Mesendoderm (in vitro differentiated cells): Measurements from ENCODE around the gene PTPN4.
A peak's percentile ranks its signal among the peaks of the same experiment; 100 is the strongest.
"Not testable (repeated sequence)": the region's sequence is repeated elsewhere in the genome, so short reads cannot be mapped to it uniquely, and the experiment has no call there.

Source experiments
- DNase-seq: peaks from one replicate; pipeline ENCODE4 v3.0.0; 2013
- H2AK5ac ChIP-seq: 2 replicates; pipeline ENCODE4 v1.6.1; 2013; ENCODE audit warnings: low read length, inconsistent platforms
- H2BK120ac ChIP-seq: 2 replicates; pipeline ENCODE4 v1.6.1; 2013; ENCODE audit warnings: low read depth, mild to moderate bottlenecking, low read length, moderate library complexity, mixed read lengths
- H2BK15ac ChIP-seq: replicated peaks from 2 replicates; pipeline ENCODE4 v1.6.1; 2013; ENCODE audit warnings: low read depth, mild to moderate bottlenecking, moderate library complexity
- H2BK5ac ChIP-seq: 2 replicates; pipeline ENCODE4 v1.6.1; 2013; ENCODE audit warnings: low read length, inconsistent platforms
- H3K18ac ChIP-seq: 2 replicates; pipeline ENCODE4 v1.6.1; 2013; ENCODE audit warnings: mild to moderate bottlenecking, low read length, mixed read lengths
- H3K23ac ChIP-seq: one replicate; pipeline ENCODE4 v1.6.1; 2013; ENCODE audit warnings: low read length
- H3K27ac ChIP-seq: 2 replicates; pipeline ENCODE4 v1.5.1; 2013; ENCODE audit warnings: low read depth, mild to moderate bottlenecking, inconsistent platforms, low read length, moderate library complexity
- H3K27me3 ChIP-seq: 2 replicates; pipeline ENCODE4 v1.6.1; 2013; ENCODE audit warnings: low read length, control low read depth, mild to moderate bottlenecking, inconsistent platforms; ENCODE audit not compliant: insufficient read depth, poor library complexity
- H3K36me3 ChIP-seq: 2 replicates; pipeline ENCODE4 v1.6.1; 2013; ENCODE audit warnings: low read length, inconsistent platforms; ENCODE audit not compliant: control insufficient read depth, insufficient read depth
- H3K4ac ChIP-seq: one replicate; pipeline ENCODE4 v1.6.1; 2013; ENCODE audit warnings: low read depth, mild to moderate bottlenecking, low read length, moderate library complexity
- H3K4me1 ChIP-seq: 2 replicates; pipeline ENCODE4 v1.6.1; 2013; ENCODE audit warnings: low read depth, low read length, inconsistent platforms; ENCODE audit not compliant: control insufficient read depth
- H3K4me2 ChIP-seq: 2 replicates; pipeline ENCODE4 v1.6.1; 2013; ENCODE audit warnings: low read length
- H3K4me3 ChIP-seq: 2 replicates; pipeline ENCODE4 v1.5.1; 2013; ENCODE audit warnings: mild to moderate bottlenecking, low read length
- H3K56ac ChIP-seq: one replicate; pipeline ENCODE4 v1.6.1; 2013; ENCODE audit warnings: low read length
- H3K79me1 ChIP-seq: 2 replicates; pipeline ENCODE4 v1.6.1; 2013; ENCODE audit warnings: low read length, inconsistent platforms
- H3K79me2 ChIP-seq: 2 replicates; pipeline ENCODE4 v1.6.1; 2013; ENCODE audit warnings: mild to moderate bottlenecking, low read length; ENCODE audit not compliant: control insufficient read depth, insufficient read depth
- H3K9ac ChIP-seq: 2 replicates; pipeline ENCODE4 v1.6.1; 2013; ENCODE audit warnings: low read length, inconsistent platforms
- H4K5ac ChIP-seq: one replicate; pipeline ENCODE4 v1.6.1; 2013; ENCODE audit warnings: low read length
- H4K8ac ChIP-seq: one replicate; pipeline ENCODE4 v1.6.1; 2013; ENCODE audit warnings: low read depth, mild to moderate bottlenecking, control low read depth, low read length, moderate library complexity
- WGBS: extraction: QIAGEN DNeasy Blood & Tissue Kit; methylation state at CpG from one replicate; pipeline ENCODE4 v1.1.7; 2013; ENCODE audit warnings: low lambda C conversion rate, missing lambda C conversion rate; ENCODE audit not compliant: insufficient coverage; ENCODE audit errors: extremely low coverage; 5-methylcytosine and 5-hydroxymethylcytosine counted together

Gene PTPN4

GRCh38 chr2:119801989-119802388, 42.3 kb downstream of the PTPN4 start:
- H3K23ac ChIP-seq, H3K56ac ChIP-seq: not testable (repeated sequence)

GRCh38 chr2:119803101-119803500, 43.4 kb downstream of the PTPN4 start:
- Histone ChIP-seq H4K8ac (no peak overlapping the region), H3K56ac (no peak overlapping the region), H3K4ac (no peak overlapping the region), H3K9ac (no peak overlapping the region), H3K18ac (no peak overlapping the region), H3K23ac (no peak overlapping the region), H3K4me3 (no peak overlapping the region), H3K36me3 (no peaks in the 10 kb centered on the region), H3K27me3 (no peaks in the 10 kb centered on the region), H2AK5ac (no peak overlapping the region), H2BK5ac (no peak overlapping the region), H3K79me1 (no peaks in the 10 kb centered on the region), H4K5ac (no peak overlapping the region), H3K4me2 (no peak overlapping the region), H3K4me1 (no peaks in the 10 kb centered on the region), H3K27ac (no peak overlapping the region), H2BK120ac (no peak overlapping the region), H3K79me2 (peaks cover 19% of the 10 kb centered on the region), H2BK15ac (no peak overlapping the region)
- no CpG with 5 or more reads among the region's 2 CpGs for WGBS
- no peak for DNase-seq

More at GRCh38 chr2:119801989-119802388, 42.3 kb downstream of the PTPN4 start:
- H2BK15ac ChIP-seq, H4K5ac ChIP-seq, H2BK120ac ChIP-seq, H3K4me1 ChIP-seq, H3K27me3 ChIP-seq, H3K27ac ChIP-seq, H4K8ac ChIP-seq, H2BK5ac ChIP-seq, H3K9ac ChIP-seq, H2AK5ac ChIP-seq, H3K4me3 ChIP-seq, H3K36me3 ChIP-seq, H3K79me1 ChIP-seq, H3K4me2 ChIP-seq, H3K18ac ChIP-seq, H3K4ac ChIP-seq: not testable (repeated sequence)
- WGBS: no CpG with 5 or more reads among the region's 10 CpGs
- H3K79me2 ChIP-seq: peaks cover 20% of the 10 kb centered on the region
- DNase-seq: peak; percentile 37

- not testable (repeated sequence) for H3K23ac ChIP-seq, H3K27ac ChIP-seq, H3K27me3 ChIP-seq, H3K4me1 ChIP-seq, H3K4me3 ChIP-seq, H3K36me3 ChIP-seq, H3K79me1 ChIP-seq, H3K9ac ChIP-seq, H2BK120ac ChIP-seq, H2BK15ac ChIP-seq, H3K4ac ChIP-seq, H4K5ac ChIP-seq, H4K8ac ChIP-seq, H3K18ac ChIP-seq, H2AK5ac ChIP-seq, H3K4me2 ChIP-seq, H2BK5ac ChIP-seq, H3K56ac ChIP-seq, DNase-seq
- H3K79me2 ChIP-seq: peaks cover 14% of the 10 kb centered on the region
- WGBS: no CpG with 5 or more reads among the region's 6 CpGs
These were observed 44.7 kb downstream of the PTPN4 start for GRCh38 chr2:119804409-119804808.

GRCh38 chr2:119808516-119809147, 48.9 kb downstream of the PTPN4 start:
- no peak overlapping the region for H3K27ac ChIP-seq

GRCh38 chr2:119809339-119810048, 49.8 kb downstream of the PTPN4 start:
- H4K5ac ChIP-seq: no peak overlapping the region
- WGBS: no CpG with 5 or more reads among the region's 6 CpGs

More at GRCh38 chr2:119808516-119809147, 48.9 kb downstream of the PTPN4 start:
- no peak overlapping the region for H2BK15ac ChIP-seq
- H3K79me2 ChIP-seq: peaks cover 6% of the 10 kb centered on the region
- no peak overlapping the region for H3K4me3 ChIP-seq
- H3K79me1 ChIP-seq: peaks cover 2% of the 10 kb centered on the region
- no peak overlapping the region for H3K4me2 ChIP-seq
- no peak overlapping the region for H3K9ac ChIP-seq
- H3K4me1 ChIP-seq: no peaks in the 10 kb centered on the region
- H2AK5ac ChIP-seq: no peak overlapping the region
- H2BK5ac ChIP-seq: no peak overlapping the region
- no peak overlapping the region for H2BK120ac ChIP-seq
- no peak overlapping the region for H4K8ac ChIP-seq
- H3K18ac ChIP-seq: no peak overlapping the region
- no peaks in the 10 kb centered on the region for H3K36me3 ChIP-seq
- H3K56ac ChIP-seq: no peak overlapping the region
- H3K4ac ChIP-seq: no peak overlapping the region
- no CpG with 5 or more reads among the region's 3 CpGs for WGBS
- no peak overlapping the region for H3K23ac ChIP-seq
- peak; percentile 45 for DNase-seq
- H4K5ac ChIP-seq: no peak overlapping the region
- H3K27me3 ChIP-seq: no peaks in the 10 kb centered on the region

More at GRCh38 chr2:119809339-119810048, 49.8 kb downstream of the PTPN4 start:
- Histone ChIP-seq H3K4me2 (no peak overlapping the region), H3K23ac (no peak overlapping the region), H2BK120ac (no peak overlapping the region), H3K4me1 (no peaks in the 10 kb centered on the region), H3K79me1 (peaks cover 4% of the 10 kb centered on the region), H3K56ac (no peak overlapping the region), H4K8ac (no peak overlapping the region), H3K79me2 (no peaks in the 10 kb centered on the region), H2BK15ac (no peak overlapping the region), H3K27ac (no peak overlapping the region), H3K36me3 (no peaks in the 10 kb centered on the region), H3K4me3 (no peak overlapping the region), H2AK5ac (no peak overlapping the region), H3K9ac (no peak overlapping the region), H3K18ac (no peak overlapping the region), H3K27me3 (no peaks in the 10 kb centered on the region), H3K4ac (no peak overlapping the region), H2BK5ac (no peak overlapping the region)
- DNase-seq: no peak
